Vagina (tissue), 2 donors: ENCODE measurements around the gene AGAP9. TPM values are rescaled to one million over a fixed set of nuclear protein-coding genes. Genes with fewer than 3 reads are reported as not detected.
"Not testable (repeated sequence)": the region's sequence is repeated elsewhere in the genome, so short reads cannot be mapped to it uniquely, and the experiment has no call there.

Experiments
- DNase-seq, 2 donors: peaks; one replicate each; pipeline ENCODE4 v3.0.0-alpha.2; 2017; ENCODE audit errors: extremely low spot score in 2 of 2
- H3K27ac ChIP-seq: fragments of 200-600 bp; sonication (generic); one replicate; pipeline ENCODE4 v1.5.1; 2019
- H3K27me3 ChIP-seq: fragments of 200-600 bp; sonication (generic); one replicate; pipeline ENCODE4 v1.5.1; 2019
- H3K36me3 ChIP-seq, 2 donors: fragments of 200-600 bp; sonication (generic); one replicate each; pipeline ENCODE4 v1.5.1; 2017 to 2019
- H3K4me1 ChIP-seq: fragments of 200-600 bp; sonication (generic); one replicate; pipeline ENCODE4 v1.5.1; 2019
- H3K4me3 ChIP-seq, 2 donors: fragments of 200-600 bp; sonication (generic); 1 replicate in 1 of 2; 2 replicates in 1 of 2; pipeline ENCODE4 v1.5.1; 2016 to 2019
- H3K9me3 ChIP-seq: fragments of 200-600 bp; sonication (generic); one replicate; pipeline ENCODE4 v1.5.1; 2019
- intact Hi-C: fragments of 100-400 bp; cut with DNase I; formaldehyde crosslinking; loops from one replicate; pipeline ENCODE4 v1.15.1; 2023
- total RNA-seq: library from RNA; depleted of rRNA; stranded (reverse); fragments of >200 nt; gene quantifications from one replicate; pipeline ENCODE4 v1.2.3, GENCODE V29; 2016

AGAP9 gene
- total RNA-seq: 10.1 TPM

DNA sequence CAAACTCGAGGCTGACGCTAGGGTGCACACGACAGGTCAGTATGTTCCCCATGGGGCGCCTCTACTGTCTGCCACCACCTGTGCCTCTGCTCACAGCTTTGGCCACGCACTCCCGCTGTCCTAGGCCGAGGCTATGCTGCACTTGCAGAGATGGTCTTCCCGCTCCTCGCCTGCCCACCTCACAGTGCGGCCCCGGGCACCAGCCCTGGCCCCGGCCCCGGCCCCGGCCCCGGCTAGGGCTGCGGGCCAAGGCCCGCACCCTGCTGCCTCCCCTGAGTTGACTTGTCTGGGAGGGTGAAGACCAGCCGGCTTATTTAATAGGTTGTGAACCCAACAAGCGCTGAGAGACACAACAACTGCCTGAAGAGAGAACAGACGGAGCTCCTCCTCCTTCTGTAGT lies at the start of gene AGAP9:
Gene AGAP9, minus strand, starts transcription at position 164 of the 400 bp plus-strand sequence. Its CDS starts 112 bp downstream, at position 52.
- DNase-seq, H3K27ac ChIP-seq, H3K9me3 ChIP-seq, H3K4me1 ChIP-seq, H3K4me3 ChIP-seq, H3K27me3 ChIP-seq, H3K36me3 ChIP-seq, intact Hi-C loops: not testable (repeated sequence)

DNA sequence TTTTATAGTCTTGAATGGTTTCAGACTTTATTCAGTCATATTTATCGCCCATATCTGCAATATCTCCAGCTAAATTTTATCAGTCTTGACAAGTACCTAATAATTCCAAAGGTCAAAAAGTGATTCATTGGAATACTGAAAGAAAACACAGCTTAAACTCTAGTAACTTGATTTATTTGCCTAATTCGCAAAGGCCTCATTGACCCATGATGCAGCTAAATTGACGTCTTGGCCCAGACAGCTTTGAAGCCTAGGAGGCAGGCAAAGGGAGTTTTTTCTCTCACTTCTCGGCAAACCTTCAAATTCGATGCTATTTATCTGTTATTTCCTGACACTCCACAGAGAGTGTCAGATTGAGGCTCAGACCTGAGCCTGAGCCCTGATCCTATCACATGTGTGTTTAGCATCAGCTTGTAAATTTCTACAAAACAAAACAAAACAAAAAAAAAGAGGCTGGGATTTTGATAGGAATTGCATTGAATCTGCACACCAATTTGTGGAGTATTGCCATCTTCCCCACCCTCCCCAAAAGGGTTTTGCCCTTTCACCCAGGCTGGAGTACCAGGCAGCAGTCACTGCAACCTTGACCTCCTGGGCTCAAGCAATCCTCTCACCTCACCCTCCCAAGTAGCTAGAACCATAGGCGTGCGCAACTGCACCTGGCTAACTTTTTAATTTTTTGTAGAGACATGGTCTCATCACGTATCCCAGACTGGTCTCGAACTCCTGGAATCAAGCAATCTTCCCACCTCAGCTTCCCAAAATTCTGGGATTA lies 47.9 kb upstream of the AGAP9 start:
- H3K9me3 ChIP-seq, H3K27me3 ChIP-seq, DNase-seq, H3K4me3 ChIP-seq, H3K36me3 ChIP-seq, intact Hi-C loops, H3K27ac ChIP-seq, H3K4me1 ChIP-seq: not testable (repeated sequence)

DNA sequence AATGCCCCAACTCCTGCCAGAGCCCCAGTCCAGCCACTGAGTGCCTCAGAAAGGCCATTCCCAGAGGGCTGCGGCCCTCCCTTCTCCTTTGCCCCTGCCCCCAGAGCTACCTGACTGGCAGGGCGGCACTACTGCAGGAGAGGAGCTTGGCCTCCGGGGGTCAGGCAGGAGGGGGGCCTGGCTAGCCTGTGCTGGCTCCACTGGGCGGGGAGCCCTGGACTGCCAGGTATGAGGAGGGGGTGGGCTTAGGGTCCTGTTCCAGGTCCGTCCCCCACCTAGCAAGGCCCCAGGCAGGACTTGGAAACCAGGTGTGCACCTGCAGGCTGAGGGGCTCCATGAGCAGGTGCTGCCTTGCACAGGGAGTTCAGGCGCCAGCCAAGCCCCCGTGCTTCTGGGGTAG lies 43.3 kb upstream of the AGAP9 start:
- intact Hi-C loops, H3K9me3 ChIP-seq, DNase-seq, H3K4me3 ChIP-seq, H3K36me3 ChIP-seq, H3K27me3 ChIP-seq, H3K4me1 ChIP-seq, H3K27ac ChIP-seq: not testable (repeated sequence)

DNA sequence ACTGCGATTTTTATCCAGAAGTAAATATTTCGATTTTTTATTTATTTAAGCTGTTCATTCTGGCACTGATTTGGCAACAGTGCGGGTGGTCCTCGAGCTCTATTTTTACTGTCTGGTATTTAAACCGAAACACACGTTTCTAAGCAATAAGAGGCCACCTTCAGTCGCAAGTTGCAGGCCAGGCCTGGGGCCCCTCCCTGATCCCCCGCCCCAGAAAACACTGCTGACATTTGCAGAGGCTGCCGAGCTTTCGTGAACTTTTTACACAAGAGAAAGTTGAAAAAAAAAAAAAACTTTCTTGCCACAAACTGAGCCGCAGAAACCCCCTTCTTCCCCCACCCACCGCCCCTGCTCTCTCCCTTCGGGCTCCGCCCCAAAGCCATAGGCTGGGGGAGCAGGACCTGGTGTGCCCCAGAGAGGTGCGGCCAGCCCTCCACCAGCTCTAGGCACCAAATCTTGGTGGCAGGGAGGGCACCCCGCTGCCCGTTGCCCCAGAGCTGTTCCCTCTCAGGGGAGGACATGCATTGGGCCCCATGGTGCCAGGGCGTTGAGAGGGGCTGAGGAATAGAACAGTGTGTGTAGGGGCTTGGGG lies 42.8 kb upstream of the AGAP9 start:
- H3K9me3 ChIP-seq, H3K4me3 ChIP-seq, intact Hi-C loops, DNase-seq, H3K36me3 ChIP-seq, H3K27ac ChIP-seq, H3K27me3 ChIP-seq, H3K4me1 ChIP-seq: not testable (repeated sequence)

DNA sequence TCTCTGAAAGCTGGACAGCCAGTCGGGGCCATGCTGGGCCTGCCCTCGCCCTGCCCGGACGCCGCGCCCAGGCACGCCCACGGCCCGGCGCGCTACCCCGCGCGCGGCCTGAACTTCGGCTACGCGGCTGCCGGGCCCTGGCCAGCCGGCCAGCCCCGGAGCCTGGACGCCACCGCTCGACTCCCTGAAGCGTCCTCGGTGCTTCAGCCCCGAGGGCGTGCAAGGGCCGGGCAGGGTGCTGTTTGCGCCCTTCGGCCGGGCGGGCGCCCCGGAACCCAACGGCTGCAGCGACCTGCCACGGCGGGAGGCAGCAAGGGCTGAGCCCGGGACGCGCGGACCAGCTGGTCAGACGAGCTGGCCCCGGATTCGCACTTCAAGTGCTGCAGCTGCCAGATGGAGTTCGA lies 42.1 kb upstream of the AGAP9 start:
- DNase-seq, H3K27ac ChIP-seq, intact Hi-C loops, H3K36me3 ChIP-seq, H3K9me3 ChIP-seq, H3K4me1 ChIP-seq, H3K4me3 ChIP-seq, H3K27me3 ChIP-seq: not testable (repeated sequence)

DNA sequence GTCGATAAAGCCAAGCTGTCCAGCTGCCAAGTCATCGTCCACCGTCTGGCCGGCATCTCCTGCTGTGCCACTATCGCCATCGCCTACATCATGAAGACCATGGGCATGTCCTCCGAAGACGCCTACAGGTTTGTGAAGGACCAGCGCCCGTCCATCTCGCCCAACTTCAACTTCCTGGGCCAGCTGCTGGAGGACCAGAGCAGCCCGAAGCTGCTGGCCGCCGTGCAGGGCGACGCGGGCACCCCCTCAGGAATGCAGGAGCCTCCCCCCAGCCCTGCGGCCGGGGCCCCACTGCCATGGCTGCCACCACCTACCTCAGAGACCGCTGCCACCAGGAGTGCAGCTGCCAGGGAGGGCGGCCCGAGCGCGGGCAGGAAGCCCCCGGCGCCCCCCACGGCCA lies 41.5 kb upstream of the AGAP9 start:
- H3K4me1 ChIP-seq, H3K27ac ChIP-seq, H3K27me3 ChIP-seq, intact Hi-C loops, DNase-seq, H3K9me3 ChIP-seq, H3K4me3 ChIP-seq, H3K36me3 ChIP-seq: not testable (repeated sequence)

DNA sequence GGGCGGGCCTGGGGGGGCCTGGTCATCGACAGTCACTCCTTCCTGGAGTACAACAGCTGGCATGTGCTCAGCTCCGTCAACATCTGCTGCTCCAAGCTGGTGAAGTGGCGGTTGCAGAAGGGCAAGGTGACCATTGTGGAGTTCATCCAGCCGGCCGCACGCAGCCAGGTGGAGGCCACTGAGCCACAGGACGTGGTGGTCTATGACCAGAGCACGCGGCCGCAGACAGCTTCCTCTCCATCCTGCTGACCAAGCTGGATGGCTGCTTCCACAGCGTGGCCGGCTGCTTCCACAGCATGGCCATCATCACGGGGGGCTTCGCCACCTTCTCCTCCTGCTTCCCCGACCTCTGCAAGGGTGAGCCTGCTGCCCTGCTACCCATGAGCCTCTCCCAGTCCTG lies 40.9 kb upstream of the AGAP9 start:
- intact Hi-C loops, H3K4me3 ChIP-seq, DNase-seq, H3K27ac ChIP-seq, H3K9me3 ChIP-seq, H3K27me3 ChIP-seq, H3K4me1 ChIP-seq, H3K36me3 ChIP-seq: not testable (repeated sequence)

DNA sequence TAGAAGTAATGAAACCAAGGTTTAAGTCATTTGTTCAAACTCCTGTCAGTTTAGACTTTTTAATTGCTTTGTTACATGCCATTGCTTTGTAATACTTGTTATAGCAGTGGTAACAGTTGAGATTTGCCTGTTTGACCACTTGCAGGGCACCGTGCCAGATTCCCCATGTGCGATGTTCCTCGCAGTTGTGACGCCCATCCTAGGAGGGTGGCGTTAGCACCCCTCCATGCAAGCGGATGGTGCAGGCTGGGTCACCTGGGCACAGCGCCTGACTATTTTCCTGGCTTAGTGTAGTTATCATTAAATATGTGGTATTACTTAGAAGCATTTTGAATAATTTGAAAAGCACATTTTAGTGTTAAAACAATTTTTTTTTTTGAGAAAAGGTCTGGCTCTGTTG lies 37.0 kb upstream of the AGAP9 start:
- intact Hi-C loops, H3K4me3 ChIP-seq, H3K9me3 ChIP-seq, H3K36me3 ChIP-seq, DNase-seq, H3K4me1 ChIP-seq, H3K27ac ChIP-seq, H3K27me3 ChIP-seq: not testable (repeated sequence)

DNA sequence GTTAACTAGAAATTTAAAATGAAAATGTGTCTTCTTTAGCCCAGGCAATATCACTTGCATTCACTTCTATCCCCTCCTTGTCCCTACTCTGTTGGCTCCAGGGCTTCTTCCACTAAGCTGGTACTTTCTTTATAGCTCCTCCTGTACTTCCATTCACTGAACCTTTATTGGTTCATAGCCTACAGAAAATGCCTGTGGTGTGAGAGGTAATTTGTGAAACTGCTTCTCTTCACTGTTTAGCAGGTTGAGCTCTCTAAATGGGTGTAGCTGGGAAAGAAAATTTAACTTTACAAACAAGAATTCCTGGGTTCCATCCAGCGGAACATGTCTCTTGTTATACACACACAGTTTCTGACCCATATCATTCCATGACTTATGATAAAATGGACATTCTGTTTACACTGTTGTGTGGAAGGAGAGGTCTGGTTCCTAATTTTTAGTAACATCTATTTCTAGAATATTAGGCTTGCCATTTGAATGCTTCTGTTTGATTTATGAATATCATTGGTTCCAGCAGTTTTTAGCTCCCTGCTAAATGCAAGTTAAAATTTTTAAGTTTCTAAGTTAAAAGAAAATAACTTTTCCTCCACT lies 36.4 kb upstream of the AGAP9 start:
- DNase-seq, H3K4me3 ChIP-seq, H3K36me3 ChIP-seq, H3K27me3 ChIP-seq, H3K27ac ChIP-seq, intact Hi-C loops, H3K9me3 ChIP-seq, H3K4me1 ChIP-seq: not testable (repeated sequence)

DNA sequence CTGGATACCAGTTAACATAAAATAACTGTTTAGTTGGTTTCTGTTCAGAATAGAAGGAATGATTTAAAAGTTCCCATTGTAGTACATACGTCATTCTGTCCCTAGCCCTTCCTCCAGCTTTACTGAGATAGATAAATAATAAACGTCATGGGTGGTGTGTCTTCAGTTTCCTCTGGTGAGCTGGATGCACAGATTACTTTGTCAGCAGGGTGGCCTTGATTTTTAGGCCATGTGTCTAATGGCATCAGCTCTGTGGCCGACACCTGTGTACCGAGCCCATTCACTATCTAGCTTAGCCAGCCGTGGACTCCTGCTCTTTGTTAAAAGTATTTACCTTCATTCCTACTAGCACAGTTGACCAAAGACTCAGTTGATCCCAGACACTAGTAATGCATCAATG lies 34.7 kb upstream of the AGAP9 start:
- intact Hi-C loops, H3K27ac ChIP-seq, H3K27me3 ChIP-seq: not testable (repeated sequence)

DNA sequence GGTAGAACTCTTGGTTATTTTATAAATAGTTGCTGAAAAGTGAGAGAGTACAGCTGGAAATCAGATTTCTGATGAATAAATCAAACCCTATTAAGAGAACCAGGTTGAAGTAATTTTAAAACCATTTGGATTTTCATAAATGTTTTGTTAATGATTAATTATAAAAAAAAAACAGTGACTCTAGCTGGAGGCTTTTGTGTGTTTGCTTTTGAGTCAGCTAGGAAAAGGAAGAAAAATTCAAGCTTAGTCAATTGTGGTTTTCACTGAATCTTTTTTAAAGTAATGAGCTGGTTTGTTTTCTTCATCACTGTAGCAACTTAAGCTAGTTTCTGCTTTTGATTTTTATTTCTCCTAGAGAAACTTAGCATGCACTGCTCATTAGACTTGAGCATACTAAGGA lies 34.2 kb upstream of the AGAP9 start:
- intact Hi-C loops, H3K27me3 ChIP-seq, H3K36me3 ChIP-seq, H3K27ac ChIP-seq, H3K9me3 ChIP-seq, H3K4me3 ChIP-seq, H3K4me1 ChIP-seq, DNase-seq: not testable (repeated sequence)

More for the DNA sequence above, 34.7 kb upstream of the AGAP9 start:
- H3K4me3 ChIP-seq, DNase-seq, H3K4me1 ChIP-seq, H3K36me3 ChIP-seq, H3K9me3 ChIP-seq: not testable (repeated sequence)

DNA sequence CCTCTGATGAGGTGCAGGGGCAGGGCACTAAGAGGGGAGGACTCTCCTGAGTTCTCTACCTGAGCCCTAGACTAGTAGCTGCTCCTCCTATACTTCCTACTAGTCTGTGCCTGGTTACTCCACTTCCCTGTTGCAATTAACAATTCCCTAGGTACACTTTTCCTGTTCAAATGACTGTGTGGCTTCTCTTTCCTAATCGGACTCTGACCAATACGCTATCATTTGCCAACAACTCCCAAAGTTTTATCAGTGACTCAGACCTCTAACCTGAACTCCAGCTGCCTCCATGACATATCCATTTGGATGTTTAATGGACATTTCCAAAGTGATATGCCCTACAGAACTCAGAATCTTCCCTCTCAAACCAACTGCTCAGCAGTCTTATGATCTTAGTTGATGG lies 31.9 kb upstream of the AGAP9 start:
- intact Hi-C loops, DNase-seq, H3K27me3 ChIP-seq, H3K36me3 ChIP-seq, H3K4me3 ChIP-seq, H3K27ac ChIP-seq, H3K9me3 ChIP-seq, H3K4me1 ChIP-seq: not testable (repeated sequence)

DNA sequence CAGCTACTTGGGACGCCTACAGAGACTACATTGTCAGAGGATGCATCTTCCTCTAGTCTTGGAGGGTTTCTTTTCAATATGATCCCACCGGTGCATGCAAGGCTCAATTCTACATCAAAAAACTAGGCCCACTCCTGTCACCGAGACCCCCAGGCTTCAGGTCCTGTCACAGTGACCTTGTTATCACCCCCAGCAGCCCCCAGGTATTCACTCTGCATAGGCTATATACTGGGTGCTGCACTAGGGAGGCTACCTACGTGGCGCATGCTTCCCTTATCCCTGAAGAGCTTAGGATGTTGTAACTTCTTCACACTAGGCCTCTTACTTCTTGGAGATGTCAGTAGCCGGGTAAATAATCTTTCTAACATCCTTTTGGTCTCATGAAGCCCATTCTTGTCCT lies 31.1 kb upstream of the AGAP9 start:
- DNase-seq, H3K4me1 ChIP-seq, H3K9me3 ChIP-seq, H3K4me3 ChIP-seq, H3K36me3 ChIP-seq, H3K27me3 ChIP-seq, intact Hi-C loops, H3K27ac ChIP-seq: not testable (repeated sequence)

DNA sequence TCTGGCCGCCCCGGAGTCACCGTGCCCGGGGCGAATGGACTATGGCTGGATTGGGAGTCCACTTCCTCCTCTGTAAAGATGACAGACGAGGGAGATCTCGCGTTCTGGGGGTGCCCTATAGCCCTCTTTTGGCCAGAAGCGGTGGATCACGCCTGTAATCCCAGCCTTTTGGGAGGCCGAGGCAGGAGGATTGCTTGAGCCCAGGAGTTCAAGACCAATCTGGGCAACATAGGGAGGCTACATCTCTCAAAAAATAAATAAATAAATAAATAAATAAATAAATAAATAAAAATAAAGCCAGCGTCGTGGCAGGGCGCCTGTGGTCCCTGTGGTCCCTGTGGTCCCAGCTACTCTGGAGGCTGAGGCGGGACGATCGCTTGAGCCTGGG lies 30.4 kb upstream of the AGAP9 start:
- H3K27me3 ChIP-seq, intact Hi-C loops, DNase-seq, H3K36me3 ChIP-seq, H3K4me1 ChIP-seq, H3K9me3 ChIP-seq: not testable (repeated sequence)
- H3K27ac ChIP-seq: peak overlapping the region; percentile 63
- H3K4me3 ChIP-seq: peak overlapping the region; percentile 61 to 69
